ENCODE data around the gene SORCS2. TPM values are rescaled to one million over a fixed set of nuclear protein-coding genes. Genes with fewer than 3 reads are reported as not detected.

The SORCS2 gene
- total and polyA plus RNA-seq, 12 donors = 0.25 to 5.4 (median 2.2) TPM

- Histone ChIP-seq H3K4me3 (no peak overlapping the region), H3K27me3 (peaks cover 0 to 41% (median 10%) of the 10 kb centered on the region in 7 donors), H3K4me1 (peaks cover 0 to 19% (median 0%) of the 10 kb centered on the region in 9 donors), H3K9me3 (no peaks in the 10 kb centered on the region), H3K27ac (peak overlapping the region in 2 of 10 donors; percentile 53 to 70), H3K36me3 (no peaks in the 10 kb centered on the region)
- no peak for TF ChIP-seq CTCF (IDR thresholded peaks at IDR 0.05)
- 84 to 91% methylated on average over 10 of the region's 10 CpGs for WGBS, 2 donors
- intact Hi-C loops (cut with DNase I) = no loop called here
- DNase-seq (no peak), ATAC-seq (no peak)
Measured at GRCh38 chr4:7699825-7700224, 507.5 kb downstream of the SORCS2 start.

GRCh38 chr4:7700665-7701064 is 508.3 kb downstream of the SORCS2 start:
- DNase-seq (no peak), ATAC-seq (no peak)
- H3K4me1 ChIP-seq = peaks cover 0 to 26% (median 0%) of the 10 kb centered on the region in 9 donors
- no peaks in the 10 kb centered on the region for H3K9me3 ChIP-seq
- H3K4me3 ChIP-seq = no peak overlapping the region
- H3K36me3 ChIP-seq = no peaks in the 10 kb centered on the region
- no peak for TF ChIP-seq CTCF (IDR thresholded peaks at IDR 0.05)
- intact Hi-C loops (cut with DNase I) = no loop called here
- no peak overlapping the region for H3K27ac ChIP-seq
- peaks cover 0 to 41% (median 10%) of the 10 kb centered on the region in 7 donors for H3K27me3 ChIP-seq
- 69 to 77% methylated on average over 9 of the region's 9 CpGs for WGBS, 2 donors

- 71 to 79% methylated on average over 18 to 19 of the region's 19 CpGs for WGBS, 2 donors
- H3K9me3 ChIP-seq = no peaks in the 10 kb centered on the region
- no peak overlapping the region for H3K27ac ChIP-seq
- no peak for TF ChIP-seq CTCF (IDR thresholded peaks at IDR 0.05)
- no peaks in the 10 kb centered on the region for H3K36me3 ChIP-seq
- H3K27me3 ChIP-seq = peaks cover 0 to 34% (median 10%) of the 10 kb centered on the region in 7 donors
- peaks cover 0 to 27% (median 0%) of the 10 kb centered on the region in 9 donors for H3K4me1 ChIP-seq
- no peak overlapping the region for H3K4me3 ChIP-seq
- ATAC-seq (no peak), DNase-seq (no peak)
- intact Hi-C loops (cut with DNase I) = no loop called here
Measured at GRCh38 chr4:7701866-7702649, 509.7 kb downstream of the SORCS2 start.

GRCh38 chr4:7703688-7704087 is 511.4 kb downstream of the SORCS2 start:
- WGBS, 2 donors = 77 to 90% methylated on average over 8 of the region's 8 CpGs
- Histone ChIP-seq H3K36me3 (no peaks in the 10 kb centered on the region), H3K27me3 (peaks cover 0 to 28% (median 6%) of the 10 kb centered on the region in 7 donors), H3K4me3 (no peak overlapping the region), H3K4me1 (peaks cover 0 to 16% (median 0%) of the 10 kb centered on the region in 9 donors), H3K9me3 (no peaks in the 10 kb centered on the region), H3K27ac (no peak overlapping the region)
- no peak for TF ChIP-seq CTCF (IDR thresholded peaks at IDR 0.05)
- no peak for ATAC-seq
- intact Hi-C loops (cut with DNase I) = no loop called here
- DNase-seq = no peak
